Daoy (cell line): ENCODE measurements around the gene RND1. TPM values are rescaled to one million over a fixed set of nuclear protein-coding genes. Genes with fewer than 3 reads are reported as not detected.

ENCODE experiments used
- DNase-seq: peaks from one replicate; pipeline ENCODE4 v3.0.0-alpha.2; 2015; ENCODE audit warnings: low read depth
- total RNA-seq: library from RNA; depleted of rRNA; stranded (reverse); fragments of >200 nt; shearing (Covaris generic); gene quantifications from 2 replicates; pipeline ENCODE4 v1.2.3, GENCODE V29; 2014

The RND1 gene
- total RNA-seq, 1 experiment from 2014 or later: 4.7 TPM

GRCh38 chr12:48827513-48828096 lies 38.1 kb downstream of the RND1 start:
- DNase-seq: no peak

GRCh38 chr12:48827026-48827425 lies 38.6 kb downstream of the RND1 start:
- no peak for DNase-seq

- DNase-seq: no peak
Observed at GRCh38 chr12:48826209-48826855, 39.3 kb downstream of the RND1 start.

- no peak for DNase-seq
Observed at GRCh38 chr12:48824905-48825304, 40.8 kb downstream of the RND1 start.

GRCh38 chr12:48824112-48824511 lies 41.6 kb downstream of the RND1 start:
- no peak for DNase-seq

- no peak for DNase-seq
Observed at GRCh38 chr12:48823281-48823680, 42.4 kb downstream of the RND1 start.

GRCh38 chr12:48822711-48823110 lies 43.0 kb downstream of the RND1 start:
- no peak for DNase-seq

GRCh38 chr12:48822139-48822538 lies 43.5 kb downstream of the RND1 start:
- DNase-seq: no peak

- DNase-seq: no peak
Observed at GRCh38 chr12:48819986-48820725, 45.5 kb downstream of the RND1 start.

- no peak for DNase-seq
Observed at GRCh38 chr12:48818831-48819590, 46.7 kb downstream of the RND1 start.

GRCh38 chr12:48817873-48818830 lies 47.5 kb downstream of the RND1 start, which contains the start of gene CACNB3:
Gene CACNB3 (plus strand): TSS chr12:48818496. CDS start chr12:48818930, 434 bp downstream.
- DNase-seq: peak; percentile 84

GRCh38 chr12:48816143-48816854 lies 49.4 kb downstream of the RND1 start:
- no peak for DNase-seq

GRCh38 chr12:48815126-48816110 lies 50.3 kb downstream of the RND1 start:
- peak; percentile 92 for DNase-seq

GRCh38 chr12:48814262-48815125 lies 51.2 kb downstream of the RND1 start:
- DNase-seq: peak; percentile 89

GRCh38 chr12:48813465-48814261 lies 52.0 kb downstream of the RND1 start:
- DNase-seq: no peak

GRCh38 chr12:48812389-48812788 lies 53.3 kb downstream of the RND1 start:
- DNase-seq: no peak

- no peak for DNase-seq
Observed at GRCh38 chr12:48811437-48812090, 54.1 kb downstream of the RND1 start.
